ENCODE results near the gene MCAM.

MCAM gene

GRCh38 chr11:119316729-119317591, at the start of gene MCAM:
TSS of gene MCAM (minus strand) at chr11:119317130. CDS start at chr11:119317101, 29 bp downstream.
- DNase-seq (ENCODE audit: low read depth in 2 of 2) = no peak

GRCh38 chr11:119365071-119365591, 48.2 kb upstream of the MCAM start:
- no peak for DNase-seq (ENCODE audit: low read depth in 2 of 2)

GRCh38 chr11:119363851-119364590, 47.1 kb upstream of the MCAM start:
- DNase-seq (ENCODE audit: low read depth in 2 of 2) = peak in 1 of 2 donors; percentile 19

GRCh38 chr11:119363081-119363850, 46.3 kb upstream of the MCAM start:
- no peak for DNase-seq (ENCODE audit: low read depth in 2 of 2)

GRCh38 chr11:119362741-119363080, 45.8 kb upstream of the MCAM start:
- DNase-seq (ENCODE audit: low read depth in 2 of 2) = no peak

GRCh38 chr11:119361941-119362725, 45.2 kb upstream of the MCAM start:
- no peak for DNase-seq (ENCODE audit: low read depth in 2 of 2)

GRCh38 chr11:119361056-119361787, 44.3 kb upstream of the MCAM start:
- DNase-seq (ENCODE audit: low read depth in 2 of 2) = no peak

- DNase-seq (ENCODE audit: low read depth in 2 of 2) = no peak
Measured at GRCh38 chr11:119359365-119360214, 42.7 kb upstream of the MCAM start.

- DNase-seq (ENCODE audit: low read depth in 2 of 2) = no peak
Measured at GRCh38 chr11:119357074-119357473, 40.1 kb upstream of the MCAM start.

- peak; percentile 39 to 53 for DNase-seq (ENCODE audit: low read depth in 2 of 2)
Measured at GRCh38 chr11:119356349-119357031, 39.6 kb upstream of the MCAM start.

- DNase-seq (ENCODE audit: low read depth in 2 of 2) = no peak
Measured at GRCh38 chr11:119355091-119355843, 38.3 kb upstream of the MCAM start.

- no peak for DNase-seq (ENCODE audit: low read depth in 2 of 2)
Measured at GRCh38 chr11:119352857-119353260, 35.9 kb upstream of the MCAM start.

GRCh38 chr11:119351232-119351631, 34.3 kb upstream of the MCAM start:
- DNase-seq (ENCODE audit: low read depth in 2 of 2) = no peak

- DNase-seq (ENCODE audit: low read depth in 2 of 2) = no peak
Measured at GRCh38 chr11:119350302-119350701, 33.4 kb upstream of the MCAM start.

GRCh38 chr11:119347940-119348605, 31.1 kb upstream of the MCAM start:
- no peak for DNase-seq (ENCODE audit: low read depth in 2 of 2)

- DNase-seq (ENCODE audit: low read depth in 2 of 2) = no peak
Measured at GRCh38 chr11:119347242-119347641, 30.3 kb upstream of the MCAM start.

GRCh38 chr11:119346605-119347004, 29.7 kb upstream of the MCAM start, which contains the start of gene MFRP:
TSS of gene MFRP (minus strand) at chr11:119346705. CDS start at chr11:119346513, 192 bp downstream.
- no peak for DNase-seq (ENCODE audit: low read depth in 2 of 2)

- no peak for DNase-seq (ENCODE audit: low read depth in 2 of 2)
Measured at GRCh38 chr11:119345685-119346084, 28.8 kb upstream of the MCAM start.
